Subcutaneous abdominal adipose tissue (tissue), 5 donors: ENCODE measurements around the gene WEE2.

Experiments used
- H3K27ac ChIP-seq: one replicate; pipeline ENCODE4 v1.7.0; 2013; ENCODE audit warnings: low read depth, mild to moderate bottlenecking, inconsistent platforms, low read length, moderate library complexity
- H3K27me3 ChIP-seq, 5 donors: one replicate each; pipeline ENCODE4 v1.7.0; 2013; ENCODE audit warnings: low read length in 5 of 5, inconsistent platforms in 1 of 5; ENCODE audit not compliant: control insufficient read depth in 5 of 5, insufficient read depth in 4 of 5
- H3K36me3 ChIP-seq, 5 donors: one replicate each; pipeline ENCODE4 v1.7.0; 2013; ENCODE audit warnings: low read length in 5 of 5; ENCODE audit not compliant: control insufficient read depth in 5 of 5, insufficient read depth in 5 of 5
- H3K4me1 ChIP-seq, 5 donors: one replicate each; pipeline ENCODE4 v1.7.0; 2013; ENCODE audit warnings: low read length in 5 of 5, mild to moderate bottlenecking in 3 of 5, moderate library complexity in 1 of 5; ENCODE audit not compliant: control insufficient read depth in 5 of 5, insufficient read depth in 5 of 5
- H3K4me3 ChIP-seq, 5 donors: one replicate each; pipeline ENCODE4 v1.7.0; 2013; ENCODE audit warnings: low read length in 5 of 5, low read depth in 1 of 5
- H3K9ac ChIP-seq, 5 donors: one replicate each; pipeline ENCODE4 v1.7.0; 2013; ENCODE audit warnings: low read length in 5 of 5, mild to moderate bottlenecking in 4 of 5, moderate library complexity in 3 of 5
- H3K9me3 ChIP-seq, 5 donors: one replicate each; pipeline ENCODE4 v1.7.0; 2013; ENCODE audit warnings: low read length in 5 of 5; ENCODE audit not compliant: control insufficient read depth in 5 of 5
- donor health status: healthy.
- donor health status: healthy.
- donor health status: healthy.
- donor health status: healthy.
- donor health status: healthy.

The WEE2 gene

DNA sequence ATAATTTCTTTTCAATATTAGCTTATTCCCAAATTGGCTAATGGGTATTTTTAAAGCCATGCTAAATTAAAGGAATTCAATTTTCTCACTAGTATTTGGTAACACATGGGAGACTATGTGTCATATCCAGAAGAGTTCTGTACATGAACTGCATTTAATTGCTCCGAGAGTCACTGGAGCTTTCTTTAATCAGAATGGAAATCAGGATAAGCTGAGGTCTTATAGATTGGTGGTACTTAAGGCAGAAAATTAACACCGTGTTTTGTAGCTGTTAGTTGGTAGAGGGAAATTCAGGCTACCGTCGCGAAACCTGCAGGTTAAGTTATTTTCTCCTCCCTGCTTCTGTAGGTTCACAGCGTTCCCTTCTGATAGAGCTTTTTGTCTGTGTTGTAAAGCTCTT, at the start of gene WEE2:
WEE2 (plus strand) TSS at position 3 of the 400 bp plus-strand sequence. CDS start 406 bp downstream, outside the sequence.
- Histone ChIP-seq H3K9me3 (no peaks in the 10 kb centered on the region), H3K36me3 (peaks cover 0 to 7% (median 0%) of the 10 kb centered on the region in 5 donors), H3K27me3 (no peaks in the 10 kb centered on the region), H3K4me3 (no peak within 1 kb of the TSS), H3K4me1 (no peaks in the 10 kb centered on the region), H3K9ac (no peak within 1 kb of the TSS), H3K27ac (no peak within 1 kb of the TSS)

DNA sequence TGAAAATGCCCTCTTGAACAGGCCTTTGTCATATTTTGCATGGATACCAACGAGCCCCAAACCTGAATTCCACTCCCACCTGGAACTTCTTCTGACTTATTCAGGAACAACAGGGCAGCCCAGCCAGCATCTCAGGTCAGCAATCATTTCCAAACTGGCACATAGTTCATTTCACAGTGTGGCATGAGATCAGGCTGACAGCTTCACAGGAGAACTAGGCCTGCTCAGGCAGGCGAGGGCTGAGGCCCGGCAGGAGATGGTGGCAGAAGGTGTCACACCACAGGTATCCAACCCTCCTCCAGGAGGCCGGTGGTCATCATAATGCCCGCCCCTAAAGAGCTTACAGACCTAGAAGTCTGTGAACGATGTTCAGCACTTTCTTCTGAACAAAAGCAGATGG, 48.7 kb upstream of the WEE2 start:
- Histone ChIP-seq H3K9ac (no peak overlapping the region), H3K4me1 (peaks cover 0 to 21% (median 10%) of the 10 kb centered on the region in 5 donors), H3K36me3 (peaks cover 3 to 53% (median 46%) of the 10 kb centered on the region in 5 donors), H3K27me3 (no peaks in the 10 kb centered on the region), H3K27ac (no peak overlapping the region), H3K4me3 (no peak overlapping the region), H3K9me3 (no peaks in the 10 kb centered on the region)

DNA sequence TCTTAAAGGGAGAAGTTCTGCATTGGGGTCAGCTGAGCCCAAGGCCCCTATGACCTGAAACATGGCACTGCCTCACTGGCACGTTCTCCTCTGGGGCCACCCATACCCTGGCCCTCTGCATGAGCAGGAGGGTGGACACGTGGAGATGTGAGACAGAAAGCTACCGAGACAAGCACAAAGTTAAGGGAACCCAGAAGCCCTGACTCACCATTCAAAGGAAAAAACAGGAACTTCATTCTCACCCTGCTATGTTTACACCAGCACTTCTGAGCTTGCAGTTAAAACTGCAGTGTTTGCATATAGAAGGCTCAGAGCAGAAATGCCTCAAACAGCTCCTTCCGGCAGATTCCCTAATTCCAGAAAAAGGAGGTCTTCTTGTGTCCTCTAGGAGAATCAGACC, 47.9 kb upstream of the WEE2 start:
- Histone ChIP-seq H3K27ac (no peak overlapping the region), H3K9me3 (no peaks in the 10 kb centered on the region), H3K9ac (no peak overlapping the region), H3K27me3 (no peaks in the 10 kb centered on the region), H3K36me3 (peaks cover 3 to 60% (median 53%) of the 10 kb centered on the region in 5 donors), H3K4me3 (no peak overlapping the region), H3K4me1 (peaks cover 0 to 18% (median 10%) of the 10 kb centered on the region in 5 donors)

DNA sequence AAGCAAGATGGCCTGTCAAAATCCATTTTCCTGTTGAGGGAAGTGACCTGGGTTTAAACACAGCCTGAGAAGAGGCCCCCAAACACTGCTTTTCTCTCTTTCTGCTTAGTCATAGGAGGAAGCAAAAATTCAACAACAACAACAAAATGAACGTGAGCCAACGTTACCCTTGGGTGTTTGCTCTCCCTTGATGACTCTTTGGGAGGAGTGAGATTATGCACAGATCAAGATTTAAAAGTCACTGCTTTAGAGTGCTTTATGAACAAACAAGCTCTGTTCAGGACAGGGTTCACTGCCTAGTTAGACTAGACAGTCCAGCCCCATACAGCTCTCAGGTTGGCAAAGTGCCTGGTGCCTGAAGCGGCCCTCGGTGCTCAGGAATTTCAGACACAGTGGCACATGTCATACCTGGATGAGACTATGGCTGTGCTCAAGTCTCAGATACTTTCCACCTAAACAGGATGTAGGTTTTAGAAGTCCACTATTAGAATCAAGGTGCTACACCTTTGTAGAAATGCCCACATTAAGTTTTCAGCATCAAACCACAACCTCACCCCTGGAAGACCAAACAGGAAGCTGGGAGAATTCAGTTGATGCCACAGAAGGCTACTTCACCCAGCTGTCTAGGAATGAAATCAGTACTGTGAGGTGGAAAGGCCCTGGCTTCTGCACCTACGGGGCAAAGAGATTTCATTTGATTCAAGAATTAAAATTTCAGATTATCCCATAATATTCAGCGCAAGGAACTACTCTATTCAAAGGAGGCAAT, 44.9 kb upstream of the WEE2 start:
- H3K36me3 ChIP-seq: peaks cover 3 to 70% (median 63%) of the 10 kb centered on the region in 5 donors
- H3K4me3 ChIP-seq: no peak overlapping the region
- peaks cover 0 to 18% (median 10%) of the 10 kb centered on the region in 5 donors for H3K4me1 ChIP-seq
- no peaks in the 10 kb centered on the region for H3K9me3 ChIP-seq
- no peaks in the 10 kb centered on the region for H3K27me3 ChIP-seq
- no peak overlapping the region for H3K27ac ChIP-seq
- no peak overlapping the region for H3K9ac ChIP-seq

DNA sequence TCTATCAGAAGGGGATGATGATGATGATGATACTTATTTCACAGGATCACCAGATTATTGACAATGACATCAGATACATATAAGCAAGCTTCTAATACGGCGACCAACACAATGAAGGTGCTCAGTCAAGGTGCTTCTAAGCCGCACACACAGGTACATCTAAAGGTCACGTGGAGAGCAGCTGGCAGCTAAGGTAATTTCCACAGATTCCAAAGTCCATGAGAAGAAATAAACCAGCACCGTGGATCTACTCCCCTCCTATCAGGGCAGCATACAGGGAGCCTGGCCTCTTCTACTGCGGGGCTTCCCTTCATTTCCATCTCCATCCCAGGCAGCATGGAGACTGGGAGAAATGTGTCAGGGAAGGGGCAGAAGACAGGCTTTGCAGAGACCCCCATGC, 43.7 kb upstream of the WEE2 start:
- Histone ChIP-seq H3K9me3 (no peaks in the 10 kb centered on the region), H3K36me3 (peaks cover 3 to 63% (median 55%) of the 10 kb centered on the region in 5 donors), H3K4me3 (no peak overlapping the region), H3K9ac (no peak overlapping the region), H3K4me1 (peaks cover 0 to 16% (median 10%) of the 10 kb centered on the region in 5 donors), H3K27ac (no peak overlapping the region), H3K27me3 (no peaks in the 10 kb centered on the region)

DNA sequence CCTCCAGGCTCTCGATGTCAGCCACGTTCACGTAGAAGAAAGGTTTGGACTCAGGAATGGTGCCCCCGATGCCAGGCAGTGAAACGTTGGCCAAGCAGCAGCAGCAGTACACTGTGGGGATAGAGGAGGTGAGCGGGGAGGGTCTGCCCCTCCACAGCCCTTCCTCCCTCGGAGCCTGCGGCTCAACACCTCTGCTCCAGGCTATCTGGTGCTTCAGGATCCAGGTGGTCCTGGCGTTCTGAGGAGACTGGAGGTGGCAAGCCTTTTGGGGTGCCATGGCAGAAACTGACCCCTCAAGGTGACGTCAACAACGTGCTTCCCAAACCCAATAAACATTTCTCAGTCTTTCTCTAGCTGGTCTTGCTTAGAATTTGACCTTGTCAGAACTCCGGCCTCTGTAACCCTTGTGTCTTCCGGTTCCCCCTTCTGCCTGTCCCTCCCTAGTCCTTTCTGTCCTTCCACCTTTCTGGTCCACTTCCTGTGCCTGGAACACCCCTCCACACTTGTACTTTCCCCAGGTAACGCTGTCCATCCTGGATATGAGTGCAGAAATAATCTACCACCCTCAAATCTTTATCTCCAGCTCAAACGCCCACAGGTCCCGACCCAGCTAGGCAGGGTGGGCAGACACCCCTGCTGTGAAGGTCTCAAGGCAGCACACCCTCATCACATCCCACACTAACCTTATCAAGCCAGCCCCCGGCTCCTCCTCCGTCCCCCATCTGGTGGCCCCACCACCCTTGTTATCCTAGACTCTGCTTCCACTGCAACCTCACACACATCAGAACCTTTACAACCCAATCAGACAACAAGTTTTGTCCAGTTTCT, 42.7 kb upstream of the WEE2 start:
- no peak overlapping the region for H3K9ac ChIP-seq
- peaks cover 0 to 10% (median 8%) of the 10 kb centered on the region in 5 donors for H3K4me1 ChIP-seq
- H3K36me3 ChIP-seq: peaks cover 4 to 55% (median 51%) of the 10 kb centered on the region in 5 donors
- H3K9me3 ChIP-seq: no peaks in the 10 kb centered on the region
- H3K27me3 ChIP-seq: no peaks in the 10 kb centered on the region
- H3K4me3 ChIP-seq: no peak overlapping the region
- no peak overlapping the region for H3K27ac ChIP-seq

DNA sequence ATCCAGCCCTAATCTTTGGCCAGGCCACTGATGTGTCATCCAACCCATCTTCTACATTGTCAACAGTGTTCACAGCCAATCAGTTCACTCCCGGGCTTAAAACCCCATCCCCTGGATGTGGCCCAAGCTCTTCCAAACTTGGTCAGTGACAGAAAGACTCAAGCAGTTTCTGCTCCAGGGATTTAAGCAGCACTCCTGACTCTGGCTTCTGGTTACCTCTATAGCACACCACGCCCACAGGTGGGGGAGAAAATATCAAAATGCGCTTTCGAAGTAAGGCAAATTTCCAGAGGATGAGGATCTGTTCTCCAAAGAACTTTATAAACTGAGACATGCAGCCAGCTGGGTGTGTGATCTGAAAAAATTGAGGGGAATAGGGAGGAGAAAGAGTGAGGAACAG, 42.1 kb upstream of the WEE2 start:
- H3K27me3 ChIP-seq: no peaks in the 10 kb centered on the region
- H3K9ac ChIP-seq: no peak overlapping the region
- H3K9me3 ChIP-seq: no peaks in the 10 kb centered on the region
- no peak overlapping the region for H3K27ac ChIP-seq
- H3K4me3 ChIP-seq: no peak overlapping the region
- peaks cover 2 to 57% (median 50%) of the 10 kb centered on the region in 5 donors for H3K36me3 ChIP-seq
- peaks cover 0 to 10% (median 8%) of the 10 kb centered on the region in 5 donors for H3K4me1 ChIP-seq

DNA sequence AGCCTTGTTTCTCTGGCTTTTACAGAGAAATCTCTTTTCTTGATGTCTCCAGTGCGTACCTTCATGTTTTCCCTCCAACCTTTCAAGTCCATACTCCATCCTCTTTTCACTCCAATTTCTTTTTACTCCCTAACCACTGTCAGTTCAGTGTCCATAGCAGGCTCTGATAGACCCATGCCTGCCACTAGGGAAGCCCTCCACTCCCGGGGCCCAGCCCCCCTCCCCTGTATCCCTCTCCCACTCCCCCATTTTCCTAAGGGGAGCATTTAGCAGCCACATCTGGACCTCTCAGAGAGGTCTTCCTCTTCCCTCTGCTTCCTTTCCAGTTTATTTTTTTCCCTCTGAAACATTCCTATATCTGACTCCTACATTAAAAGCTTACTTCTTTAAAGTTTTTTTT, 39.3 kb upstream of the WEE2 start:
- Histone ChIP-seq H3K36me3 (peaks cover 6 to 43% (median 26%) of the 10 kb centered on the region in 5 donors), H3K9ac (no peak overlapping the region), H3K4me3 (no peak overlapping the region), H3K27ac (no peak overlapping the region), H3K27me3 (no peaks in the 10 kb centered on the region), H3K9me3 (no peaks in the 10 kb centered on the region), H3K4me1 (peaks cover 0 to 8% (median 4%) of the 10 kb centered on the region in 5 donors)

DNA sequence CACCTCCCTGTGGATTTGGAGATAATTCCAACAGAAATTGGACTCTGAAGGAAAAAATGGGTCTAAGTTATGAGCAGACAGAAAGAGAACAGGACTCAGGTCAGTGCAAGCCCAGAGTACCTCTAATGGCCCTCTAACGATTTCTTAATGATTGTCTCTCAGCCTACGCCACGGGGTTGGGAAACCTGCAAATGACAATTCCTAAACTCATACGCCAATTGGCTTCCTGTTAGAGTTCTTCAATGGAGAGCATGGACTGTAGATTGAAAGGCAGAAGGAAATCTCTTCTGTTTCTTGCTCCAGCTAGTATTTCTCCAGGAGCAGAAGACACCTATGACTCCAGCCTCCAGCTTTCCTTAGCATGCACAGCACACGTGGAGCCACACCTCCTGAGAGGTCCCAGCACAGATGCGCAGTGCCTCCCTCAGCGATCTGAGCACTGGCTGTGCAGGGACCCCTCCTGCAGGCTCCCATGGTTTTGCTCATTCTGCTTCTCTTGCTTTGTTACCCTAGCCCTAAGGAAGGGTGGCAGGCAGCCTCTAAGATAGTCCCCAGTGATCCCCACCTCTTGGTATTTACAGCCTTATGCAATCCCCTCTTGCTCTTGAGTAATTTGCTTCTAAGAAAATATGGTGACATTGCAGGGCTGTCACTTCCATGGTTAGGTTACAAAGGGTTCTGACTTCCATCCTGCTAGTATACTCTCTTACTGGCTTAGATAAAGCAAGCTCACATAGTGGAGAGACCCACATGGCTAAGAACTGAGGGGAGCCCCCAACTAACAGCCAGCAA, 36.3 kb upstream of the WEE2 start:
- Histone ChIP-seq H3K27ac (no peak overlapping the region), H3K27me3 (no peaks in the 10 kb centered on the region), H3K9me3 (no peaks in the 10 kb centered on the region), H3K36me3 (peaks cover 2 to 21% (median 6%) of the 10 kb centered on the region in 5 donors), H3K4me3 (no peak overlapping the region), H3K4me1 (peaks cover 0 to 19% (median 14%) of the 10 kb centered on the region in 5 donors), H3K9ac (no peak overlapping the region)
